Mesenchymal stem cell (in vitro differentiated cells and primary cell): ENCODE results near the gene PAPSS2.

Source experiments
- DNase-seq: peaks from one replicate; pipeline ENCODE4 v3.0.0-alpha.2; 2013
- H2AFZ ChIP-seq: one replicate; pipeline ENCODE4 v1.6.1; 2013; ENCODE audit warnings: low read depth, mild to moderate bottlenecking, control low read depth, inconsistent platforms, low read length, moderate library complexity
- H2AK5ac ChIP-seq: 2 replicates; pipeline ENCODE4 v1.6.1; 2013; ENCODE audit warnings: low read length, moderate library complexity, mild to moderate bottlenecking, inconsistent platforms; ENCODE audit not compliant: severe bottlenecking
- H2BK120ac ChIP-seq: one replicate; pipeline ENCODE4 v1.6.1; 2013; ENCODE audit warnings: low read depth, mild to moderate bottlenecking, inconsistent platforms, low read length, moderate library complexity
- H2BK12ac ChIP-seq, 2 experiments: one replicate each; pipeline ENCODE4 v1.6.1; 2013; ENCODE audit warnings: inconsistent platforms in 2 of 2, low read length in 2 of 2, mild to moderate bottlenecking in 2 of 2, moderate library complexity in 2 of 2, control low read depth in 1 of 2
- H2BK15ac ChIP-seq: one replicate; pipeline ENCODE4 v1.6.1; 2013; ENCODE audit warnings: mild to moderate bottlenecking, low read depth, inconsistent platforms; ENCODE audit not compliant: poor library complexity, severe bottlenecking
- H2BK5ac ChIP-seq: 2 replicates; pipeline ENCODE4 v1.6.1; 2013; ENCODE audit warnings: low read depth, mild to moderate bottlenecking, low read length, control low read depth, inconsistent platforms; ENCODE audit not compliant: poor library complexity, severe bottlenecking
- H3K14ac ChIP-seq, 2 experiments: one replicate each; pipeline ENCODE4 v1.6.1; 2013; ENCODE audit warnings: inconsistent platforms in 2 of 2, low read length in 2 of 2, control low read depth in 1 of 2, mild to moderate bottlenecking in 1 of 2, moderate library complexity in 1 of 2
- H3K18ac ChIP-seq, 2 experiments: one replicate each; pipeline ENCODE4 v1.6.1; 2013; ENCODE audit warnings: inconsistent platforms in 2 of 2, low read length in 2 of 2, control low read depth in 1 of 2, low read depth in 1 of 2, mild to moderate bottlenecking in 1 of 2
- H3K23ac ChIP-seq, 2 experiments: one replicate each; pipeline ENCODE4 v1.6.1; 2013; ENCODE audit warnings: inconsistent platforms in 2 of 2, low read length in 2 of 2, mild to moderate bottlenecking in 2 of 2, moderate library complexity in 2 of 2, control low read depth in 1 of 2
- H3K27ac ChIP-seq: 2 replicates; pipeline ENCODE4 v1.5.1; 2013; ENCODE audit warnings: mild to moderate bottlenecking, moderate library complexity, low read length, control low read depth, inconsistent platforms; ENCODE audit not compliant: poor library complexity, severe bottlenecking
- H3K27me3 ChIP-seq, 2 experiments: 2 replicates each; pipeline versions ENCODE4 v1.6.1 to v1.7.0; 2013; ENCODE audit warnings: low read length in 2 of 2, mild to moderate bottlenecking in 2 of 2, moderate library complexity in 2 of 2, control low read depth in 1 of 2, inconsistent platforms in 1 of 2; ENCODE audit not compliant: control insufficient read depth in 1 of 2, insufficient read depth in 1 of 2
- H3K36me3 ChIP-seq, 2 experiments: 2 replicates each; pipeline versions ENCODE4 v1.6.1 to v1.7.0; 2013; ENCODE audit warnings: low read length in 2 of 2, control low read depth in 1 of 2, inconsistent platforms in 1 of 2, low read depth in 1 of 2, mild to moderate bottlenecking in 1 of 2; ENCODE audit not compliant: insufficient read depth in 2 of 2, control insufficient read depth in 1 of 2
- H3K4ac ChIP-seq, 2 experiments: one replicate each; pipeline ENCODE4 v1.6.1; 2013; ENCODE audit warnings: inconsistent platforms in 2 of 2, low read length in 2 of 2, mild to moderate bottlenecking in 2 of 2, moderate library complexity in 2 of 2, control low read depth in 1 of 2, low read depth in 1 of 2
- H3K4me1 ChIP-seq: 2 replicates; pipeline ENCODE4 v1.6.1; 2013; ENCODE audit warnings: low read depth, low read length, control low read depth; ENCODE audit not compliant: control insufficient read depth, insufficient read depth
- H3K4me2 ChIP-seq: 2 replicates; pipeline ENCODE4 v1.6.1; 2013; ENCODE audit warnings: low read length, mild to moderate bottlenecking, inconsistent platforms; ENCODE audit not compliant: poor library complexity, severe bottlenecking
- H3K4me3 ChIP-seq, 2 experiments: 2 replicates each; pipeline versions ENCODE4 v1.5.1 to v1.7.0; 2013; ENCODE audit warnings: low read length in 2 of 2, mild to moderate bottlenecking in 2 of 2, control low read depth in 1 of 2, low read depth in 1 of 2; ENCODE audit not compliant: insufficient read depth in 1 of 2
- H3K79me1 ChIP-seq: replicated peaks from 2 replicates; pipeline ENCODE4 v1.6.1; 2013; ENCODE audit warnings: mild to moderate bottlenecking, control low read depth, low read length, inconsistent platforms; ENCODE audit not compliant: poor library complexity, severe bottlenecking
- H3K9ac ChIP-seq: 2 replicates; pipeline ENCODE4 v1.7.0; 2013; ENCODE audit warnings: mild to moderate bottlenecking, low read length, moderate library complexity
- H3K9me3 ChIP-seq: 2 replicates; pipeline ENCODE4 v1.7.0; 2013; ENCODE audit warnings: mild to moderate bottlenecking, low read length; ENCODE audit not compliant: control insufficient read depth
- H4K8ac ChIP-seq: one replicate; pipeline ENCODE4 v1.6.1; 2013; ENCODE audit warnings: inconsistent platforms, mild to moderate bottlenecking, low read length, moderate library complexity
- H4K91ac ChIP-seq: one replicate; pipeline ENCODE4 v1.6.1; 2013; ENCODE audit warnings: mild to moderate bottlenecking, low read length, inconsistent platforms
- WGBS: methylation state at CpG from one replicate; pipeline ENCODE4 v1.1.7; 2013; ENCODE audit warnings: mixed read lengths; 5-methylcytosine and 5-hydroxymethylcytosine counted together

Gene PAPSS2

DNA sequence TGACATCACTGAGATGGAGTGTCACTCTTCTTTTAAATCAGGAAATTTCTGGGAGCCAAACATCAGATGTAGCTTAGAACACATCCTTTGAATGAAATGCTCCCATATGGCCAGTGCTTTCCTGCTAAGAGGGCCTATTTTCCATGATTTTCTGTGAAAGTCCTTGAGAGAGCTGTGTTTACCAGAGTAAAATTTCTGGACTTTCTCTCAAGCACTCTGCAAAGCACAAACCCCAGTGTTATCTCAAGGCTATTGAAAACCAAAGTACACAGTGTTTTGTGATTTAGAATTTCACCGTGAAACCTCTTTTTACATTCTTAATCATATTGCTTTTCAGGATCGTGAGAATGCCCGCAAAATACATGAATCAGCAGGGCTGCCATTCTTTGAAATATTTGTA lies 54.0 kb downstream of the PAPSS2 start:
- H2AK5ac ChIP-seq, result no peak overlapping the region
- no peak overlapping the region for H4K8ac ChIP-seq
- H3K4ac ChIP-seq, result no peak overlapping the region
- H3K79me1 ChIP-seq, result no peaks in the 10 kb centered on the region
- no peak overlapping the region for H4K91ac ChIP-seq
- no peaks in the 10 kb centered on the region for H3K4me1 ChIP-seq
- no peak overlapping the region for H3K18ac ChIP-seq
- no peak overlapping the region for H2BK5ac ChIP-seq
- no peak overlapping the region for H2AFZ ChIP-seq
- peaks cover 0 to 82% of the 10 kb centered on the region in 2 experiments for H3K36me3 ChIP-seq
- no peak overlapping the region for H3K14ac ChIP-seq
- H2BK12ac ChIP-seq, result no peak overlapping the region
- no peaks in the 10 kb centered on the region for H3K9me3 ChIP-seq
- no peak overlapping the region for H2BK120ac ChIP-seq
- no peak overlapping the region for H3K9ac ChIP-seq
- DNase-seq, result no peak
- no peak overlapping the region for H2BK15ac ChIP-seq
- no peak overlapping the region for H3K27ac ChIP-seq
- no peak overlapping the region for H3K23ac ChIP-seq
- no peak overlapping the region for H3K4me3 ChIP-seq
- no peak overlapping the region for H3K4me2 ChIP-seq
- 91% methylated on average over 3 of the region's 3 CpGs for WGBS
- no peaks in the 10 kb centered on the region for H3K27me3 ChIP-seq

DNA sequence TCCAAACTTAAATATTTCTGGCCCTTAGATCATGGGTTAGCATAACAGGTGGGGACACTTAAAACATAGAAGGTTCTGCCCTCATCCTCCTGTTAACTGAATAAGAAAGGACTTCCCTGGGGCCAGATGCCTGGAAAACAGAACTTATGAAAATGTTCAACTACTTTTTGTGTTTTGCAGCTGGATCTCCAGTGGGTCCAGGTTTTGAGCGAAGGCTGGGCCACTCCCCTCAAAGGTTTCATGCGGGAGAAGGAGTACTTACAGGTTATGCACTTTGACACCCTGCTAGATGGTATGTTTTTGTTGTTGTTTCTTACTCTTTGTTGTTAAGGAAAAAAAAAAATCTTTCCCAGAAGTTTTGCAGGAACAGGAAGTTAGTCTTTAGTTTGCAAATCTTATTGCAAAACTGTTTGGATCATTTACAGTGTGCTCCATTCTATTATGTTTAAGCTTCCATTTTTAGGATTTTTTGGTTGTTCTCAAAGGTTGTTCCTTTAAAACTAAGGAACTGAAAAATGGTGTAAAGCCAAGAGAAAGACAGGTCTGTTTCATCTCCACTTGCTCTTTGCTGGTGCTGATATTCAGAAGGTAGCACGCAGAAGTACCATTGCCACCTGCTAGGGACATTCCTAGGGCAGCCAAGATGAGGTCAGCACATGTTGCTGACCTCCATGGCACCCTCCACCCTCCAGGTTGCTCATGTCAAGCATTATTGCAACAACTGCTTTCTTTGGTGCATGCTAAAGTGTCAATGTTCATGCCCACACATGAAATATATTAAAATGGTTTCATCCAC lies 56.1 kb downstream of the PAPSS2 start:
- Histone ChIP-seq H3K27ac (no peak overlapping the region), H3K23ac (peak overlapping the region in 1 of 2 experiments; percentile 59), H3K14ac (no peak overlapping the region), H3K79me1 (no peaks in the 10 kb centered on the region), H3K9ac (no peak overlapping the region), H3K4me1 (no peaks in the 10 kb centered on the region), H3K4me2 (no peak overlapping the region), H3K36me3 (peaks cover 0 to 75% of the 10 kb centered on the region in 2 experiments), H2BK15ac (no peak overlapping the region), H2AFZ (no peak overlapping the region), H3K27me3 (no peaks in the 10 kb centered on the region), H4K91ac (no peak overlapping the region), H2BK12ac (no peak overlapping the region), H3K18ac (no peak overlapping the region), H2BK5ac (no peak overlapping the region), H3K4ac (no peak overlapping the region), H4K8ac (no peak overlapping the region), H3K9me3 (no peaks in the 10 kb centered on the region), H3K4me3 (no peak overlapping the region), H2BK120ac (no peak overlapping the region), H2AK5ac (no peak overlapping the region)
- 96% methylated on average over 3 of the region's 3 CpGs for WGBS
- no peak for DNase-seq

DNA sequence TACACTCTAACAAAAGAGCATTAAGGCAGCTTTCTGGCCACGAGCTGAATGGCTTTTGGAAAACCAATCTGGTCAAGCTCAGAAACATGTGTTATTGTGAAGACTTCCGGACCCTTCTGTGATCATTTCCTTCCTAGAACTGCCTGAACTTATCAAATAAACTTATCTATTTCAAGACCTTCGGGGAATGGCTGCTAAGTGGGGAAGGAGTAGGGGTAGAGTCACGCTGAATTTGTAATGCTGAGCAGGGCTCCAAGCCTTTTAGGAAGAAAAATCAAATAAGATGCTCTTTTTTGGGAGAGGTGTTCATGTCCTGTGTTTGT lies 56.6 kb downstream of the PAPSS2 start:
- H3K4me2 ChIP-seq, result no peak overlapping the region
- H2AFZ ChIP-seq, result no peak overlapping the region
- no peaks in the 10 kb centered on the region for H3K27me3 ChIP-seq
- H4K8ac ChIP-seq, result no peak overlapping the region
- H3K4ac ChIP-seq, result no peak overlapping the region
- no peaks in the 10 kb centered on the region for H3K79me1 ChIP-seq
- WGBS, result 100% methylated on average over 3 of the region's 4 CpGs
- H3K36me3 ChIP-seq, result peaks cover 0 to 75% of the 10 kb centered on the region in 2 experiments
- no peak overlapping the region for H3K23ac ChIP-seq
- no peak overlapping the region for H2BK15ac ChIP-seq
- H3K9ac ChIP-seq, result no peak overlapping the region
- no peak overlapping the region for H2BK120ac ChIP-seq
- H4K91ac ChIP-seq, result no peak overlapping the region
- no peak overlapping the region for H3K4me3 ChIP-seq
- no peak overlapping the region for H2BK5ac ChIP-seq
- no peak overlapping the region for H3K27ac ChIP-seq
- no peak overlapping the region for H3K14ac ChIP-seq
- no peak overlapping the region for H2AK5ac ChIP-seq
- H3K18ac ChIP-seq, result no peak overlapping the region
- H2BK12ac ChIP-seq, result no peak overlapping the region
- H3K9me3 ChIP-seq, result no peaks in the 10 kb centered on the region
- DNase-seq, result no peak
- no peaks in the 10 kb centered on the region for H3K4me1 ChIP-seq

DNA sequence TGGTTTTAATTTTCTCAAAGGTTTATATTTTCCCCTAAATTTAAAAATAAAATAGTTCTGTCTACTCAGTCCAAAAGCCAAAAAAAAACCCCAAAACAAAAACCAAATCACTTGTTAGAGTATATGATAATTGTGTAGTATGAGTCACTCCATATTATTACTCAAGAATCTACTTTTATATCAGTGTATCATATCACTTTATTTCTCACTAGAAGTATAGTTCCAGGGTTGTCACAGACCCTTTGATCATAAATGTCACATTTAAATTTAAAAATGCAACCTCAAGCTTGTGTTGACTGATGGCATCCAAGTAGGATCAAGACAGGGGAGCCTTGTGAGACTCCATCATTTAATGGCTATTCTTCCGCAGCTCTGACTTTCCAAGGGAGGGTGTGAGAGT lies 61.0 kb downstream of the PAPSS2 start:
- Histone ChIP-seq H2BK12ac (no peak overlapping the region), H3K9me3 (no peaks in the 10 kb centered on the region), H4K8ac (no peak overlapping the region), H3K4me3 (no peak overlapping the region), H2BK120ac (no peak overlapping the region), H2AK5ac (no peak overlapping the region), H3K18ac (no peak overlapping the region), H3K4me1 (no peaks in the 10 kb centered on the region), H3K4ac (no peak overlapping the region), H3K14ac (no peak overlapping the region), H2AFZ (no peak overlapping the region), H3K4me2 (no peak overlapping the region), H3K79me1 (no peaks in the 10 kb centered on the region), H4K91ac (no peak overlapping the region), H3K9ac (no peak overlapping the region), H3K36me3 (peaks cover 2 to 56% of the 10 kb centered on the region in 2 experiments), H3K23ac (no peak overlapping the region), H3K27ac (no peak overlapping the region), H2BK5ac (no peak overlapping the region), H3K27me3 (no peaks in the 10 kb centered on the region), H2BK15ac (no peak overlapping the region)
- DNase-seq, result no peak
- no CpG with 5 or more reads among the region's 1 CpG for WGBS
